Stimulated activated CD8-positive, alpha-beta memory T cell treated with anti-CD3 and anti-CD28 coated beads, Interleukin-2, amount 100 ng/mL, for 48 hours (primary cell): ENCODE data around the gene CCL4.
"Not testable (repeated sequence)": the region's sequence is repeated elsewhere in the genome, so short reads cannot be mapped to it uniquely, and the experiment has no call there.

Experiments
- DNase-seq, 2 donors: peaks; one replicate each; pipeline ENCODE4 v3.0.0-alpha.2; 2020; ENCODE audit warnings: low read depth in 2 of 2

Gene CCL4

GRCh38 chr17:36117505-36118382, 14.1 kb downstream of the CCL4 start:
- DNase-seq = peak in 1 of 2 donors; percentile 28

- no peak for DNase-seq
Measured at GRCh38 chr17:36118477-36119353, 15.1 kb downstream of the CCL4 start.

GRCh38 chr17:36120221-36120620, 16.6 kb downstream of the CCL4 start:
- no peak for DNase-seq

- not testable (repeated sequence) for DNase-seq
Measured at GRCh38 chr17:36121099-36121498, 17.5 kb downstream of the CCL4 start.

- DNase-seq = no peak
Measured at GRCh38 chr17:36123431-36123830, 19.8 kb downstream of the CCL4 start.

GRCh38 chr17:36124879-36125824, 21.5 kb downstream of the CCL4 start:
- DNase-seq = no peak

GRCh38 chr17:36127199-36127893, 23.7 kb downstream of the CCL4 start:
- DNase-seq = no peak

- DNase-seq = no peak
Measured at GRCh38 chr17:36127911-36128310, 24.3 kb downstream of the CCL4 start.

GRCh38 chr17:36128411-36128978, 24.9 kb downstream of the CCL4 start:
- DNase-seq = no peak

- DNase-seq = no peak
Measured at GRCh38 chr17:36129616-36130015, 26.0 kb downstream of the CCL4 start.

GRCh38 chr17:36130346-36130745, 26.7 kb downstream of the CCL4 start:
- no peak for DNase-seq

GRCh38 chr17:36131421-36131820, 27.8 kb downstream of the CCL4 start:
- no peak for DNase-seq

- no peak for DNase-seq
Measured at GRCh38 chr17:36131931-36132330, 28.3 kb downstream of the CCL4 start.

- no peak for DNase-seq
Measured at GRCh38 chr17:36132421-36132831, 28.8 kb downstream of the CCL4 start.

- no peak for DNase-seq
Measured at GRCh38 chr17:36133602-36134236, 30.1 kb downstream of the CCL4 start.

GRCh38 chr17:36135465-36135864, 31.8 kb downstream of the CCL4 start:
- no peak for DNase-seq

GRCh38 chr17:36136036-36136435, 32.4 kb downstream of the CCL4 start:
- no peak for DNase-seq

GRCh38 chr17:36136439-36136838, 32.8 kb downstream of the CCL4 start:
- DNase-seq = no peak

- DNase-seq = no peak
Measured at GRCh38 chr17:36142235-36142634, 38.6 kb downstream of the CCL4 start.

- no peak for DNase-seq
Measured at GRCh38 chr17:36142806-36143205, 39.2 kb downstream of the CCL4 start.
